Lower lobe of right lung (tissue), 2 donors: Measurements from ENCODE around the gene PPME1. TPM values are rescaled to one million over a fixed set of nuclear protein-coding genes. Genes with fewer than 3 reads are reported as not detected.

Experiments
- ATAC-seq, 2 donors: fragments of 200-7000 bp; cut with Tn5 transposase; one replicate each; pipeline ENCODE4 v1.9.1; 2020 to 2022; ENCODE audit warnings: mild to moderate bottlenecking in 2 of 2, moderate library complexity in 2 of 2
- DNase-seq: peaks from one replicate; pipeline ENCODE4 v3.0.0-alpha.2; 2020
- H3K27ac ChIP-seq: fragments of 200-600 bp; one replicate; pipeline ENCODE4 v1.8.0; 2022
- H3K27me3 ChIP-seq: fragments of 200-600 bp; one replicate; pipeline ENCODE4 v1.8.0; 2022; ENCODE audit warnings: low read depth
- H3K36me3 ChIP-seq: fragments of 200-600 bp; one replicate; pipeline ENCODE4 v1.8.0; 2022; ENCODE audit warnings: mild to moderate bottlenecking
- H3K4me1 ChIP-seq: fragments of 200-600 bp; one replicate; pipeline ENCODE4 v1.8.0; 2022
- H3K4me3 ChIP-seq: fragments of 200-600 bp; one replicate; pipeline ENCODE4 v1.8.0; 2022; ENCODE audit warnings: mild to moderate bottlenecking
- H3K9me3 ChIP-seq: fragments of 200-600 bp; one replicate; pipeline ENCODE4 v1.8.0; 2022
- intact Hi-C: fragments of 100-400 bp; cut with DNase I; formaldehyde crosslinking; loops from one replicate; pipeline ENCODE4 v1.11.0; 2022
- total RNA-seq: library from RNA; stranded (reverse); fragmentation: NEBNext Ultra II Directional; extraction: Animal tissue kit (Norgen Biotek cat#: 25700); gene quantifications from one replicate; pipeline ENCODE4 v1.2.1, GENCODE V29; 2021
- TF ChIP-seq, protein P1 (sequence below): fragments of 200-600 bp; IDR thresholded peaks from one replicate; pipeline ENCODE4 v1.8.0; 2022; ENCODE audit warnings: antibody characterized with exemption, mild to moderate bottlenecking
- donor health status: DM: no; HTN: yes; CAD: no; lungs with severe emphysema.

Gene PPME1
- total RNA-seq, 1 donor from 2014 or later: 29.4 TPM

DNA sequence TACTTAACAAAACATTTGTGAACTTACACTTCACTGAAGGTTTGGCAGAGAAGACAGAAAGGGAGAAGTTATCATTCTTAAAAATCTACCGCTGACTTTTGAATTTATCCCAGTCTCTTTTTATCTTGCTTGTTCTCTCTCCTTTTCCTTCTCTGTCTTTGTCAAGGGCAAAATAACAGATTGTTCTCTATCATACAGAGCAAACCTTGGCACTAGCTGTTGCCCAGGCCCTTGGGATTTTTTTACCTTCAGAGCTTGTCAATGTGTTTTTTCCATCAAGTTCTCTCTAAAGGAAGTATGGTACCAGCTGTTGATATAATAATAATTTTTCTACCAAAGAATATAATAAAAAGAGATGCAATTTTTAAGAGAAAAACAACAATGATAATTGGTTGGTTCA lies 67.2 kb downstream of the PPME1 start:
- Histone ChIP-seq H3K27ac (no peak overlapping the region), H3K4me1 (no peaks in the 10 kb centered on the region), H3K4me3 (no peak overlapping the region), H3K9me3 (no peaks in the 10 kb centered on the region), H3K36me3 (peaks cover 92% of the 10 kb centered on the region), H3K27me3 (no peaks in the 10 kb centered on the region)
- TF ChIP-seq, protein P1, sequence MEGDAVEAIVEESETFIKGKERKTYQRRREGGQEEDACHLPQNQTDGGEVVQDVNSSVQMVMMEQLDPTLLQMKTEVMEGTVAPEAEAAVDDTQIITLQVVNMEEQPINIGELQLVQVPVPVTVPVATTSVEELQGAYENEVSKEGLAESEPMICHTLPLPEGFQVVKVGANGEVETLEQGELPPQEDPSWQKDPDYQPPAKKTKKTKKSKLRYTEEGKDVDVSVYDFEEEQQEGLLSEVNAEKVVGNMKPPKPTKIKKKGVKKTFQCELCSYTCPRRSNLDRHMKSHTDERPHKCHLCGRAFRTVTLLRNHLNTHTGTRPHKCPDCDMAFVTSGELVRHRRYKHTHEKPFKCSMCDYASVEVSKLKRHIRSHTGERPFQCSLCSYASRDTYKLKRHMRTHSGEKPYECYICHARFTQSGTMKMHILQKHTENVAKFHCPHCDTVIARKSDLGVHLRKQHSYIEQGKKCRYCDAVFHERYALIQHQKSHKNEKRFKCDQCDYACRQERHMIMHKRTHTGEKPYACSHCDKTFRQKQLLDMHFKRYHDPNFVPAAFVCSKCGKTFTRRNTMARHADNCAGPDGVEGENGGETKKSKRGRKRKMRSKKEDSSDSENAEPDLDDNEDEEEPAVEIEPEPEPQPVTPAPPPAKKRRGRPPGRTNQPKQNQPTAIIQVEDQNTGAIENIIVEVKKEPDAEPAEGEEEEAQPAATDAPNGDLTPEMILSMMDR: no peak
- ATAC-seq (no peak), DNase-seq (no peak)
- intact Hi-C loops: no loop called here

DNA sequence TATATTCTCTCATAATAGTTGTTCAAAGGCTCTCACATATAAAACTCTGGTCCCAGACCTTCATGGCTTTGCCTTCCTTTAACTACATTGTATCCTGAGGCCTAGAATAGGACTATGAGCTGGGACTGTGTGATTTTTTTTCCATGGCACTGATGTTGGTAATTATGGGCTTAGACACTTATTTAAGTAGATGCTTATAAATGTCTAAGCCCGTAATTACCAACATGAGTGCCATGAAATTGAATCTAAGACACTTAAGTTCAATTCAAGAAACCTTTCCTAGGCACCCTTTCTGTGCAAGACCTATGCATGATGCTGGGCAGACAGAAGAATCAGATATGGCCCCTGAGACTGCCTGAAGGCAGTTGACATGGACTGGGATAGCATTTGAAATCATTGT lies 77.4 kb downstream of the PPME1 start:
- intact Hi-C loops: no loop called here
- H3K27me3 ChIP-seq: no peaks in the 10 kb centered on the region
- H3K4me3 ChIP-seq: no peak overlapping the region
- ATAC-seq (no peak), DNase-seq (no peak)
- no peaks in the 10 kb centered on the region for H3K4me1 ChIP-seq
- no peaks in the 10 kb centered on the region for H3K9me3 ChIP-seq
- H3K27ac ChIP-seq: no peak overlapping the region
- TF ChIP-seq, protein P1: no peak
- H3K36me3 ChIP-seq: peaks cover 84% of the 10 kb centered on the region

DNA sequence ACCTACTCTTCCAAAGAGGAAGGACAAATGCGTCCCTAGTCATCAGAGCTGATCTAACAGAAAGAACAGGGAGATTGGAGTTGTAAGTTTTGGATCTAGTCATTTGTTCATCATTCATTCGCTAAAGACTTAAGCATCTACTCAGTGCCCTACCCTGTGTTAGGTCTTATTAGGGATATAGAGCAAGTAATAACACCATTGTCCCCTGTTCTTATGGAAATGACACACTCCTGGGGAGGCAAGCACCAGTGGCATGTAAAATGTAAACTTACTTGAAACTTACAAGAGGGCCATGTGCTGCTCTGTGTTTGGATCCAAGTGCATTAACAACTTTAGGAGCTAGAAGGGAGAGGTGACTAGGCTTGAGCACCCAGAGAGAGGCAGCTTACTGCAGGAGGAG lies 78.4 kb downstream of the PPME1 start:
- Histone ChIP-seq H3K36me3 (peaks cover 88% of the 10 kb centered on the region), H3K4me3 (no peak overlapping the region), H3K27ac (no peak overlapping the region), H3K9me3 (no peaks in the 10 kb centered on the region), H3K4me1 (no peaks in the 10 kb centered on the region), H3K27me3 (no peaks in the 10 kb centered on the region)
- no peak for DNase-seq
- intact Hi-C loops: no loop called here
- TF ChIP-seq, protein P1: no peak
- no peak for ATAC-seq

DNA sequence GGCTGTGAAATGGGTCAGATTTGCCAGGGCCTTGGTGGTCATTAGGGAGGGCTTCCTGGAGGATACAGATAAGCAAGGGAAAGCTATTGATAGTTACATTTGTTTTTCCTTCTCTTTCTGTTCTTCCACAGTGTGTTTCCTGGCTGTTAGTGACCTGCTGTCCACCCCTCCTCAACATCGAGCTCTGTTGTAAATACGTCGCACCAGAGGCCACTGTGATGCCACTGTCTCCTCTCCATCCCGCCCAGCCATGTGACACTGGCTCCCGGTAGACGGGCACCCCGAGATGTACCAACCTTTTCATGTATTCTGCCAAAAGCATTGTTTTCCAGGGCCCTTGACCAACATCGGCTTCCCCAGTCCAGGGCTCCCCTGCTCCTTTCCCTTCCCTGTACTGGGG lies 82.3 kb downstream of the PPME1 start:
- no peak for DNase-seq
- H3K27me3 ChIP-seq: no peaks in the 10 kb centered on the region
- no peak overlapping the region for H3K27ac ChIP-seq
- peaks cover 10% of the 10 kb centered on the region for H3K4me1 ChIP-seq
- intact Hi-C loops: no loop called here
- H3K36me3 ChIP-seq: peaks cover 67% of the 10 kb centered on the region
- TF ChIP-seq, protein P1: no peak
- no peak for ATAC-seq
- H3K4me3 ChIP-seq: no peak overlapping the region
- H3K9me3 ChIP-seq: no peaks in the 10 kb centered on the region

DNA sequence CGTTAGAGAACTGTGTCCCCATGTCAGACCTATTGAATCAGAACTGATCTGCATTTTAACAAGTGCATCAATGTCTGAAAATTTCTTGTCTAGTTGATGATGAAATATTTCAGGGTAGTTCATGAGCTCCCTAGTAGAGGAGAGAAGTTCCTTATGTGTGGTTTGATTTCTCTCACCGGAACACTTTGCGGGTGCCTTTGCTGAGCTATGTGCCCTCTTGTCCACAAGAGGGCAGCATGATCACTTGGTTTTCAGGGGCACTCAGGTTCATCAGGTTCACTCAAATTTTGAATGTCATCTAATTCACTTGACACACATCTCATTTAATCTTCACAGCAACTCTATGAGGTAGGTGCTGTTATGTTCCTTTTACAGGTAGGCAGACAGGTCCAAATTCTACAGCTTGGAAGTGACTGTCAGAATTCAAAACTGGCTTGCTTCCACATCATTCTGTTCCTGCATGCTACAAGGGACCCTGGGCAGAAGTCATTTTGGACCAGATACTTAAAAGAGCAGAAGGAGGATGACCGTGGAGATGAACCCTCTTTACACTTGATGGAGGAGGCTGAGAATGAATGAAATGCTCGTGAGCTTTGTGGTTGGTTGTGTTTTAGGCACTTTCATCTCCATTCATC lies 84.8 kb downstream of the PPME1 start:
- intact Hi-C loops: no loop called here
- TF ChIP-seq, protein P1: peak; percentile 93
- ATAC-seq: peak; percentile 76 to 79
- H3K36me3 ChIP-seq: peaks cover 45% of the 10 kb centered on the region
- DNase-seq: peak; percentile 50
- H3K27me3 ChIP-seq: no peaks in the 10 kb centered on the region
- peaks cover 10% of the 10 kb centered on the region for H3K4me1 ChIP-seq
- no peak overlapping the region for H3K4me3 ChIP-seq
- no peak overlapping the region for H3K27ac ChIP-seq
- no peaks in the 10 kb centered on the region for H3K9me3 ChIP-seq
